ENCODE measurements around the gene GRK7. TPM values are rescaled to one million over a fixed set of nuclear protein-coding genes. Genes with fewer than 3 reads are reported as not detected.

The GRK7 gene
- total RNA-seq, 4 donors from 2014 or later: 0.30 TPM; not detected in 3

- 0 to 1% methylated on average over 11 of the region's 11 CpGs for WGBS, 2 donors
- Histone ChIP-seq H3K27me3 (no peaks in the 10 kb centered on the region), H3K9me3 (no peaks in the 10 kb centered on the region), H3K4me3 (peak overlapping the region; percentile 61 to 95 (median 91)), H3K4me1 (peaks cover 0 to 39% (median 28%) of the 10 kb centered on the region in 4 donors), H3K27ac (peak overlapping the region; percentile 89 to 96 (median 94)), H3K36me3 (no peaks in the 10 kb centered on the region)
- DNase-seq (ENCODE audit: low spot score in 2 of 2): peak in 1 of 2 donors; percentile 8
- TF ChIP-seq POLR2A (IDR thresholded peaks at IDR 0.05): peak in 1 of 2 donors; percentile 9
- TF ChIP-seq, protein P1, sequence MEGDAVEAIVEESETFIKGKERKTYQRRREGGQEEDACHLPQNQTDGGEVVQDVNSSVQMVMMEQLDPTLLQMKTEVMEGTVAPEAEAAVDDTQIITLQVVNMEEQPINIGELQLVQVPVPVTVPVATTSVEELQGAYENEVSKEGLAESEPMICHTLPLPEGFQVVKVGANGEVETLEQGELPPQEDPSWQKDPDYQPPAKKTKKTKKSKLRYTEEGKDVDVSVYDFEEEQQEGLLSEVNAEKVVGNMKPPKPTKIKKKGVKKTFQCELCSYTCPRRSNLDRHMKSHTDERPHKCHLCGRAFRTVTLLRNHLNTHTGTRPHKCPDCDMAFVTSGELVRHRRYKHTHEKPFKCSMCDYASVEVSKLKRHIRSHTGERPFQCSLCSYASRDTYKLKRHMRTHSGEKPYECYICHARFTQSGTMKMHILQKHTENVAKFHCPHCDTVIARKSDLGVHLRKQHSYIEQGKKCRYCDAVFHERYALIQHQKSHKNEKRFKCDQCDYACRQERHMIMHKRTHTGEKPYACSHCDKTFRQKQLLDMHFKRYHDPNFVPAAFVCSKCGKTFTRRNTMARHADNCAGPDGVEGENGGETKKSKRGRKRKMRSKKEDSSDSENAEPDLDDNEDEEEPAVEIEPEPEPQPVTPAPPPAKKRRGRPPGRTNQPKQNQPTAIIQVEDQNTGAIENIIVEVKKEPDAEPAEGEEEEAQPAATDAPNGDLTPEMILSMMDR (IDR thresholded peaks at IDR 0.05): no peak
- TF ChIP-seq EP300 (IDR thresholded peaks at IDR 0.05): no peak
Observed at GRCh38 chr3:141738891-141739363, 24.3 kb upstream of the GRK7 start.

GRCh38 chr3:141739731-141740130 is 23.5 kb upstream of the GRK7 start:
- WGBS, 2 donors: 60 to 74% methylated on average over 2 of the region's 2 CpGs
- no peak for DNase-seq (ENCODE audit: low spot score in 2 of 2)
- Histone ChIP-seq H3K36me3 (peaks cover 0 to under 1% (median 0%) of the 10 kb centered on the region in 3 donors), H3K27me3 (no peaks in the 10 kb centered on the region), H3K4me1 (peaks cover 0 to 47% (median 28%) of the 10 kb centered on the region in 4 donors), H3K27ac (peak overlapping the region; percentile 89 to 96 (median 94)), H3K9me3 (no peaks in the 10 kb centered on the region), H3K4me3 (peak overlapping the region in 3 of 4 donors; percentile 61 to 95 (median 88))
- no peak for TF ChIP-seq POLR2A (IDR thresholded peaks at IDR 0.05)
- TF ChIP-seq, protein P1 (IDR thresholded peaks at IDR 0.05): no peak
- no peak for TF ChIP-seq EP300 (IDR thresholded peaks at IDR 0.05)

DNA sequence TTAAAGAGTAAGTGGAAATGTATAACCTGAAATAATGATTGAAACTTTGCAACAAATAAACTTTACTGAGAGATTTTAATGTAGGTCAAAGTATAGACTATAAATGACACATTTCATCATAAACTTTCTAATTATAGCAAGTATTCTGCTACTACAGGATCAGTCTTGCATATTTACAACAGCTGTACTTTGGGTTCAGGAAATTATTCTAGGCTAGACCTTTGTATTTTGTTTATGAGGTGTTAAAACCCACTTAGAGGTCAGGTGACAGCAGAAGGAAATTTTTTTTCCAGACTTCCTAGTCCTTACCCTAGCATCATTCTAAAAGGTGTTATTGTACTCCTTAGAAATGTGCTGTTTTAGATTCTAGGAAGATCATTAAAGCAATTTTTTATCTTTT is 22.9 kb upstream of the GRK7 start:
- Histone ChIP-seq H3K27ac (peak overlapping the region in 3 of 4 donors; percentile 20 to 93 (median 89)), H3K36me3 (peaks cover 0 to 6% (median 0%) of the 10 kb centered on the region in 3 donors), H3K4me1 (peaks cover 0 to 52% (median 28%) of the 10 kb centered on the region in 4 donors), H3K9me3 (no peaks in the 10 kb centered on the region), H3K27me3 (no peaks in the 10 kb centered on the region), H3K4me3 (no peak overlapping the region)
- TF ChIP-seq POLR2A (IDR thresholded peaks at IDR 0.05) (no peak), EP300 (IDR thresholded peaks at IDR 0.05) (no peak)
- TF ChIP-seq, protein P1 (IDR thresholded peaks at IDR 0.05): no peak
- DNase-seq (ENCODE audit: low spot score in 2 of 2): no peak

DNA sequence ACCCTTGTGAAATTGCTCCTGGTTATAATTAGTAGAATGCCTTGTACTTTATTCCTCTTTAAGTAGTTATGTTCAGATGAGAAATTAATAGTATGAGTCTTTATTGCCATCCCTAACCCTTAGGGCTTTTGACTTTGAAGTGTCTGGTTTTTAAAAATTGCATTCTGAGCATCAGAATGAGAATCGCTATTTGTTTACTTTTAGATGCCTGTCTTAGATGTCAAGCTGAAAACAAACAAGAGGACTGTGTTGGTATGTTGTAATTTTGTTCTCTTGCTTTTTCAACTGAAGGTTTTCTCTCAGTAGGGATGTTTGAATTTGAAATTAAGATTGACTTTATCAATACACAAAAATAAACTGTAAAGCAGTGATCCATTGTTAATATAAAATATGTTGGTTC is 19.9 kb upstream of the GRK7 start:
- H3K4me1 ChIP-seq: peaks cover 0 to 57% (median 27%) of the 10 kb centered on the region in 4 donors
- DNase-seq (ENCODE audit: low spot score in 2 of 2): no peak
- H3K4me3 ChIP-seq: no peak overlapping the region
- TF ChIP-seq POLR2A (IDR thresholded peaks at IDR 0.05) (no peak), EP300 (IDR thresholded peaks at IDR 0.05) (no peak)
- TF ChIP-seq, protein P1 (IDR thresholded peaks at IDR 0.05): no peak
- H3K9me3 ChIP-seq: no peaks in the 10 kb centered on the region
- whole genome bisulfite sequencing, 2 donors: 46 to 59% methylated on average over 1 of the region's 1 CpG
- H3K36me3 ChIP-seq: peaks cover 0 to 34% (median 11%) of the 10 kb centered on the region in 3 donors
- H3K27ac ChIP-seq: no peak overlapping the region
- H3K27me3 ChIP-seq: no peaks in the 10 kb centered on the region

GRCh38 chr3:141746962-141747361 is 16.2 kb upstream of the GRK7 start:
- Histone ChIP-seq H3K27ac (no peak overlapping the region), H3K36me3 (peaks cover 0 to 62% (median 11%) of the 10 kb centered on the region in 3 donors), H3K27me3 (no peaks in the 10 kb centered on the region), H3K4me3 (no peak overlapping the region), H3K9me3 (no peaks in the 10 kb centered on the region), H3K4me1 (peaks cover 0 to 33% (median 7%) of the 10 kb centered on the region in 4 donors)
- WGBS, 2 donors: 59 to 67% methylated on average over 4 of the region's 4 CpGs
- TF ChIP-seq, protein P1 (IDR thresholded peaks at IDR 0.05): no peak
- no peak for TF ChIP-seq EP300 (IDR thresholded peaks at IDR 0.05)
- no peak for TF ChIP-seq POLR2A (IDR thresholded peaks at IDR 0.05)
- no peak for DNase-seq (ENCODE audit: low spot score in 2 of 2)

Data from tibial nerve (tissue), 4 donors.